ENCODE results near the gene KMT5C.

The KMT5C gene

DNA sequence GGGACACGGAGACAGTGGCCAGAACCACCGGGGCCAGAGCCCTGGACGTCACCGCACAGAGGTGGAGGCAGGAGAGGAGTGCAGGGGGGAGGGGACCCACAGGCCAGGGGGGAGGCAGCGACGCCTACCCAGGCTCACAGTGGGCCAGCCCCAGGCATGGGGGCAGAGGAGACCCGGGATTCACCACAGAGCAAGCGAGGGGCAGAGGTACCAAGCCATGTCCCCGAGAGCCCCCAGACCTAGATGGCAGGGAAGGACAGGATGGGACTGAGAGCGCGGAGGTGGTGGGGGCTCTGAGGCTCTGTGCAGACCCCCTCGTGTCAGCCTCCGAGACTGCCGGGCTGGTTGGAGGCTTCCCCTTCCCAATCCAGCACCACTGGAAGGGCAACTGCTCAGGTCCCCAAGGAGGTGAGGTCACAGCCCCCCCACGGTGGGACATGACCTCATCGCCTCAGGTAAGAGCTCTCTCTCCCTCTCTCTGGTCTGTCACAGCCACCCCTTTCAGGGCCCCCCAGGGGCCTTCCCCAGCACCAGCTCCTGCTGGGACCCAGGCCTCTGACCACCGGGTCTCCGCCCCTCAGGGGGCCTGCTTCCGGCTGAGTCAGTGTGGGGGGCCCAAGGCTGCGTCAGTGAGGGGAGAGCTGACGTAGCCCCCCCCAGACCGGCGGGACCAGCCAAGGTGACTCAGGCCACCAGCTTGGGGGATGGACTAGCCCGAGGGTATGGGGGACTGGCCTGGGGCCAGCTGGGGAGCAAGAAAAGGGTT, 32.8 kb downstream of the KMT5C start:
- Mint-ChIP-seq H3K4me3 (no peak overlapping the region), H3K9me3 (no peaks in the 10 kb centered on the region), H3K27me3 (peaks cover 86% of the 10 kb centered on the region), H3K36me3 (ENCODE audit: low read depth) (no peaks in the 10 kb centered on the region), H3K27ac (no peak overlapping the region), H3K4me1 (ENCODE audit: low read depth) (peaks cover 19% of the 10 kb centered on the region)
- intact Hi-C loops (cut with micrococcal nuclease): no loop called here

DNA sequence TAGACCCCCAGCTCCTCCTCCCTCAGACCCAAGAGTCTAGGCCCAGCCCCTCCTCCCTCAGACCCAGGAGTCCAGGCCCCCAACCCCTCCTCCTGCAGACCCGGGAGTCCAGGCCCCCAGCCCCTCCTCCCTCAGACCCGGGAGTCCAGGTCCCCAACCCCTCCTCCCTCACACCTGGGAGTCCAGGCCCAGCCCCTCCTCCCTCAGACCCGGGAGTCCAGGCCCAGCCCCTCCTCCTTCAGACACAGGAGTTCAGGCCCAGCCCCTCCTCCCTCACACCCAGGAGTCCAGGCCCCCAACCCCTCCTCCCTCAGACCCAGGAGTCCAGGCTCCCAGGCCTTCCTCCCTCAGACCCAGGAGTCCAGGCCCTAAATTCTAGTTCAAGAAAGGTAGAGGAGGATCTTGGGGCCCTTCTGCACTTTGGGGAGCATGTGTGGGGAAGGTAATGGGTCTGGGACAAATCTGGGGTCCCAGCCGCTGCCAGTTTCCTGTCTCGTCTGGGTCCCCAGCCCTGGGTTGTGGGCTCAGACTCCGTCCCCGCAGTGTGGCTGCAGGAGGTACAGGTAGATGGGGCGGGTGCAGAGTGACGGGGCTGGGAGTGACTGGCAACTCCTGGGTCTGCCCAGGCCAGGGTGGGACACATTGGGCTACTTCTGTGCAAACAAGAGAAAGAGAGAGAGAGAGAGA, 33.8 kb downstream of the KMT5C start:
- no peaks in the 10 kb centered on the region for H3K36me3 Mint-ChIP-seq (ENCODE audit: low read depth)
- H3K27ac Mint-ChIP-seq: no peak overlapping the region
- no peak overlapping the region for H3K4me3 Mint-ChIP-seq
- peaks cover 19% of the 10 kb centered on the region for H3K4me1 Mint-ChIP-seq (ENCODE audit: low read depth)
- intact Hi-C loops (cut with micrococcal nuclease): no loop called here
- H3K9me3 Mint-ChIP-seq: no peaks in the 10 kb centered on the region
- H3K27me3 Mint-ChIP-seq: peaks cover 86% of the 10 kb centered on the region

DNA sequence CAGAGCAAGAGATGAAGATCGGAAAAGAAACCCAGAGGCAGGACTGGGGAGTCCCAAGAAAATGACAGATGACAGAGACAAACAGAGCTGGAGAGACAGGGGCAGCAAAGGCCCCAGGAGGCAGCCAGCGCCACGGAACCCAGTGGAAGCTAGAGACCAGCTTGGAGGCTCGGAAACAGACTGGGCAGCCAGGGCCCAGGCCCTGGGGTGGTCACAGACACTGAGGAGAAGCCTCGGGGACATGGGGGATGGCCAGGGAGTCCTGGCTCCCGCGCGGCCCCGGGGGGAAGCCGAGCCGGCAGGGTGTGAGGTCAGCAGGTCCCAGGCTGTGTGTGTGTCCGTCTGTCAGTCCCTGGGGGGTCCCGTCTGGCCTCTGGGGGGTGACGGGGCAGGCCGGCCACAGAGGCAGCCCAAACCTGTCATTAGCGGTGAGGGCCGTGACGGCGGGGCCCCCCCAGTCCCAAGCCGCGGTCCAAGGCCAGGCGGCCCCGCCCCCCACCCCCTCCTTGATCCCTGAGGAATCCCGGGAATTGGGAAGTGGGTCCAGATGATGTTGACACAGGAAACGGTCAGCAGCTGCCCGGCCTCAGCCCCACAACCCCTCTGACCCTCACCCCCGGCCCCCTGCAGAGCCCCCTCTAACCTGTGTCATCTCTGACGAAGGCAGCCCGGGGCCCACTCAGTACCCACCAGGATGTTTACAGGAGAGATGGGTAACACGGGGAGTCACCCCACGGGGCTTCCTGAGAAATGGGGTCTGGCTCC, 34.5 kb downstream of the KMT5C start:
- peaks cover 14% of the 10 kb centered on the region for H3K4me1 Mint-ChIP-seq (ENCODE audit: low read depth)
- no peak overlapping the region for H3K27ac Mint-ChIP-seq
- intact Hi-C loops (cut with micrococcal nuclease): no loop called here
- no peaks in the 10 kb centered on the region for H3K9me3 Mint-ChIP-seq
- peaks cover 86% of the 10 kb centered on the region for H3K27me3 Mint-ChIP-seq
- H3K4me3 Mint-ChIP-seq: no peak overlapping the region
- no peaks in the 10 kb centered on the region for H3K36me3 Mint-ChIP-seq (ENCODE audit: low read depth)

DNA sequence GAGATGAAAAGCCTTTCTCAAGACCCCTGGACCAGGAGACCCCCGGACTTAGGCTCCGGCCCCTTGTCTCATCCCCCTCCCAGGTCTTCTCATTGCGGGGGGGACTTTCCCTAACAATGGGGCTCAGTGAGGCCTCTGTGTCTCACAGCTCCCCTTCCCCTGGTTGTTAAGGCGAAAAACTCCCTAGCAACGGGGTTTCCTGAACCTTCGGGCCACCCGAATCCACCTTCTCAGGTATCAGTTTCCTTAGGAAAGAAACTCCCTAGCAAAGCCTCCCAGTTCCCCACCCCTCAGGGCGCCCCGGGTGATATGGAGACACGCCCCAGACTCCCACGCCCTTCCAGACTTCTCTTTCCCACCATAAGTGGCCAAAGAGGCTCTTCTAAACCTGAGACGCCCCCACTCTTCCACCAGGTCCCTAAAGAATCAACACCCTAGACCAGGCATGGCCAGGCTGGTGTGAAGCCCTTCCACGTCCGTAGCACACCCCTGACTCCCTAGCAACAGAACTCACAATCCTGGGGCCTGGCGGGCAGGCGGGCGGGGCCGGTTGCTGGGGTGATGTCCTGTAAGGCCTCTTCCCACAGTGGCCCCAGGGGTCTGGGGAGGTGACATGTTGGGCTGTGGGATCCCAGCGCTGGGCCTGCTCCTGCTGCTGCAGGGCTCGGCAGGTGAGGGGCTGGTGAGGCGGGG, 36.7 kb downstream of the KMT5C start, which contains the start of gene TMEM190:
TSS of gene TMEM190 (plus strand) at position 586 of the 693 bp plus-strand sequence. CDS start at position 614, 28 bp downstream.
- Mint-ChIP-seq H3K4me3 (no peak within 1 kb of the TSS), H3K9me3 (no peaks in the 10 kb centered on the region), H3K27me3 (peaks cover 73% of the 10 kb centered on the region), H3K36me3 (ENCODE audit: low read depth) (no peaks in the 10 kb centered on the region), H3K27ac (no peak within 1 kb of the TSS), H3K4me1 (ENCODE audit: low read depth) (peaks cover 8% of the 10 kb centered on the region)
- intact Hi-C loops (cut with micrococcal nuclease): no loop called here

DNA sequence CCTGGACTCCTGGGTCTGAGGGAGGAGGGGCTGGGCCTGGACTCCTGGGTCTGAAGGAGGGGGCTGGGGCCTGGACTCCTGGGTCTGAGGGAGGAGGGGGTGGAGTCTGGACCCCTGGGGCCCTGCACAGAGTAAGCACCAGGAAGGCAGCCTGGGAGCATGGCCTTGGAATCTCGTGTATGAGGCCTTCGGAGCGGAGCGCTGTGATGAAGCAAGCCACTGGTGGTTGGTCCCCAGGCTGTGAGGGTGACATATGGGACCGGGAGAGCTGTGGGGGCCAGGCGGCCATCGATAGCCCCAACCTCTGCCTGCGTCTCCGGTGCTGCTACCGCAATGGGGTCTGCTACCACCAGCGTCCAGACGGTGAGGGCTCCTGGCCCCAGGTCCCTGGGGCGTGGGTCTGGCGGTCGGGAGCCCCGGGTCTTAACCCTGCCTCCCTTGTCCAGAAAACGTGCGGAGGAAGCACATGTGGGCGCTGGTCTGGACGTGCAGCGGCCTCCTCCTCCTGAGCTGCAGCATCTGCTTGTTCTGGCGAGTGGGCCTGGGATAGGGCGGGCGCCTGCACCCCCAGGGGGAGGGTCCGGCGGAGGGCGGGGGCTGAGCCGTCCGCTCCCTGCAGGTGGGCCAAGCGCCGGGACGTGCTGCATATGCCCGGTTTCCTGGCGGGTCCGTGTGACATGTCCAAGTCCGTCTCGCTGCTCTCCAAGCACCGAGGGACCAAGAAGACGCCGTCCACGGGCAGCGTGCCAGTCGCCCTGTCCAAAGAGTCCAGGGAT, 37.9 kb downstream of the KMT5C start:
- H3K27me3 Mint-ChIP-seq: peaks cover 73% of the 10 kb centered on the region
- H3K4me1 Mint-ChIP-seq (ENCODE audit: low read depth): peaks cover 14% of the 10 kb centered on the region
- H3K4me3 Mint-ChIP-seq: no peak overlapping the region
- no peaks in the 10 kb centered on the region for H3K36me3 Mint-ChIP-seq (ENCODE audit: low read depth)
- no peak overlapping the region for H3K27ac Mint-ChIP-seq
- H3K9me3 Mint-ChIP-seq: no peaks in the 10 kb centered on the region
- intact Hi-C loops (cut with micrococcal nuclease): no loop called here

DNA sequence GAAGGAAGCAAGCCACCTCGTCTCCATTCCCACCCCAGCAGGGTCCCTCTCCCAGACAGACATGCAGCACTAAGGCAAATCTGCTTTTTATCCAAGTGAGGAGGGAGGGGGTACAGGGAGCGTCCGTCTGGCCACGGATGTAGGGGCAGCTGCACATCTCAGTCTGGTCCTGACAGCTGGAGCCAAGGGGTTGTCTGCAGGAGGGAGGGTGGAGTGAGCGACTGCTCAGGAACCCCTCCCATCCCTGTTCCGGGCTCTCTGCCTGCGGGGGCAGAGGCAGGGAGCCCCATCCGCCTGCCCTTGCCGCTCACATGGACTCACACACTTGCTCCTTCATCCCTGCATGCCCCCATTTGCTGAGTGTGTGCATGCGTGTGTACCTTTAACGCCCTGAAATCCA, 39.5 kb downstream of the KMT5C start:
- Mint-ChIP-seq H3K4me3 (no peak overlapping the region), H3K4me1 (ENCODE audit: low read depth) (peaks cover 24% of the 10 kb centered on the region), H3K36me3 (ENCODE audit: low read depth) (no peaks in the 10 kb centered on the region), H3K9me3 (no peaks in the 10 kb centered on the region), H3K27me3 (peaks cover 58% of the 10 kb centered on the region), H3K27ac (no peak overlapping the region)
- intact Hi-C loops (cut with micrococcal nuclease): no loop called here

DNA sequence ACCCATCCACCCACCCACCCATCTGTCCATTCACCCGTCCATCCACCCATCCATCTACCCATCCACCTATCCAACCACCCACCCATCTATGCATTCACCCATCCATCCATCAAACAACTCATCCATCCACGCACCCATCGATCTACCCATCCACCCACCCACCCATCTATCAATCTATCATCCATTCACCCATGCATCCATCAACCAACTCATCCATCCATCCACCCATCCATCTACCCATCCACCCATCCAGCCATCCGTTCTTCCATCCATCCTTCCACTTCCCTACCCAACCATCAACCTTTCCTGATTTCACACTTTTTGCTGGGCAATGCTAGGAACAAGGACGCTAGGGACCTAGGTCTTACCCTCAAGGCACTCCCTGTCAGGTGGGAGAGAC, 42.3 kb downstream of the KMT5C start:
- intact Hi-C loops (cut with micrococcal nuclease): no loop called here
- Mint-ChIP-seq H3K27ac (no peak overlapping the region), H3K4me3 (no peak overlapping the region), H3K27me3 (peaks cover 34% of the 10 kb centered on the region), H3K4me1 (ENCODE audit: low read depth) (peaks cover 33% of the 10 kb centered on the region), H3K36me3 (ENCODE audit: low read depth) (peaks cover 15% of the 10 kb centered on the region), H3K9me3 (no peaks in the 10 kb centered on the region)

DNA sequence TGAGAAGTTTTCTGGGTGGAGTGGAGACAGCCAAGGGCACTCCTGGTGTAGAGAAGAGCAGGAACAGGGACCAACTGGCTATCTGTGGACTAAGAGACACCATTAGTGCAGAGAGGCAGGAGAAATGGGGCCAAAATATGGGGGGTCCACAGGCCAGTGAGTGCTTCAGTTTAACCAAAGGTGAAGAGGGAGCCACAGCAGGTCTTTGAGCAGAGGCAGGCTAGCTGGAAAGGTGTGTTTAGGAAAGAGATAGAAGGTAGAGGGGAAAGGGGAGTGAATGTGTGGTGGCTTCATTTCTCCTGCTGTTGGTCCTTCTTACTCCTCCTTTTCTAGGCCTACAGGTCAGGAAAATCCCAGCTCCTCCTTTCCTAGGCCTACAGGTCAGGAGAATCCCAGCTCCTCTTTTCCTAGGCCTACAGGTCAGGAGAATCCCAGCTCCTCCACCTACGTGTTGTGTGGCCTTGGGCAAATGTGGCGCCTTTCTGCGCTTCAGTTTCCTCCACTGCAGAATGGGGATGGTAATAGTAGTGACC, 42.9 kb downstream of the KMT5C start:
- no peak overlapping the region for H3K27ac Mint-ChIP-seq
- peaks cover 38% of the 10 kb centered on the region for H3K4me1 Mint-ChIP-seq (ENCODE audit: low read depth)
- H3K36me3 Mint-ChIP-seq (ENCODE audit: low read depth): peaks cover 21% of the 10 kb centered on the region
- H3K9me3 Mint-ChIP-seq: no peaks in the 10 kb centered on the region
- intact Hi-C loops (cut with micrococcal nuclease): no loop called here
- H3K4me3 Mint-ChIP-seq: no peak overlapping the region
- peaks cover 30% of the 10 kb centered on the region for H3K27me3 Mint-ChIP-seq

DNA sequence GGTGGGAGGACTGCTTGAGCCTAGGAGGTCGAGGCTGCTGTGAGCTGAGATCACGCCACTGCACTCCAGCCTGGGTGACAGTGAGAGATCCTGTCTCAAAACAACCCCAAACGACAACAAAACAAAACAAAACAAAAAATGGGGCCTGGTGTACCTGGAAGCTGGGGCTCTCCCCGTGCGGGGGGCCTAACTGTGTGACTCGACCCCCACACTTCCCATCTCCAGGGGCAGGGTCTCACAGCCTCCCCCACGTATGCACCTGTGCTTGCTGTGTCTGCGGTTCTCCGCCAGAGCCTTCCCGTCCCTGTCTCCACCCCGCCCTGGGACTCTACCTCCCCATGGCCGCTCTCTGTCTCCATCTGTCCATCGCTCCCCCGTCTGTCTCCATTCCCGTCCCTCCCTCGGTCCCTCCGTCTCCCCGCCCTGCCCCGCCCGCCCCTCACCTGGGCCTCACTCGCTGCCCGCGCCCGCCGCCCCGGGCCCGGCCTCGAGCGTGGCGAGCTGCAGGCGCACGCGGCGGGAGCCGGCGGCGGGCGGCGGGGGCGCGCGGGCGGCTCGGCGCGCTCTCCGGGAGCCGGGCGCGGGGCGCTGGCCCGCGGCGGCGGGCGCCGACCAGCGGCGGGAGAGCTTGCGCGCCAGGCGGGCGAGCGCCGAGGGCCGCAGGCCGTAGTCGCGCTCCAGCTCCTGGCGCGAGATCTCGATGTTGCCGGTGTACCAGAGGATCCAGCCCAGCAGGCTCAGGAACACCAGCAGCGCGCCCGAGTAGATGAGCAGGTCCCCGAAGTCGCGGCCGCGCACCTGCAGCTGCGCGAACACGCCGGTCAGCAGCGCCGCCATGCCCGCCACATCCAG, 43.8 kb downstream of the KMT5C start:
- peaks cover 30% of the 10 kb centered on the region for H3K36me3 Mint-ChIP-seq (ENCODE audit: low read depth)
- intact Hi-C loops (cut with micrococcal nuclease): loop anchor here (2.0 kb wide), 1 partner anchor 25 kb away; no protein-coding TSS in a partner anchor
- H3K27ac Mint-ChIP-seq: peak overlapping the region; percentile 59
- H3K4me1 Mint-ChIP-seq (ENCODE audit: low read depth): peaks cover 48% of the 10 kb centered on the region
- H3K27me3 Mint-ChIP-seq: peaks cover 20% of the 10 kb centered on the region
- no peaks in the 10 kb centered on the region for H3K9me3 Mint-ChIP-seq
- peak overlapping the region; percentile 81 for H3K4me3 Mint-ChIP-seq

DNA sequence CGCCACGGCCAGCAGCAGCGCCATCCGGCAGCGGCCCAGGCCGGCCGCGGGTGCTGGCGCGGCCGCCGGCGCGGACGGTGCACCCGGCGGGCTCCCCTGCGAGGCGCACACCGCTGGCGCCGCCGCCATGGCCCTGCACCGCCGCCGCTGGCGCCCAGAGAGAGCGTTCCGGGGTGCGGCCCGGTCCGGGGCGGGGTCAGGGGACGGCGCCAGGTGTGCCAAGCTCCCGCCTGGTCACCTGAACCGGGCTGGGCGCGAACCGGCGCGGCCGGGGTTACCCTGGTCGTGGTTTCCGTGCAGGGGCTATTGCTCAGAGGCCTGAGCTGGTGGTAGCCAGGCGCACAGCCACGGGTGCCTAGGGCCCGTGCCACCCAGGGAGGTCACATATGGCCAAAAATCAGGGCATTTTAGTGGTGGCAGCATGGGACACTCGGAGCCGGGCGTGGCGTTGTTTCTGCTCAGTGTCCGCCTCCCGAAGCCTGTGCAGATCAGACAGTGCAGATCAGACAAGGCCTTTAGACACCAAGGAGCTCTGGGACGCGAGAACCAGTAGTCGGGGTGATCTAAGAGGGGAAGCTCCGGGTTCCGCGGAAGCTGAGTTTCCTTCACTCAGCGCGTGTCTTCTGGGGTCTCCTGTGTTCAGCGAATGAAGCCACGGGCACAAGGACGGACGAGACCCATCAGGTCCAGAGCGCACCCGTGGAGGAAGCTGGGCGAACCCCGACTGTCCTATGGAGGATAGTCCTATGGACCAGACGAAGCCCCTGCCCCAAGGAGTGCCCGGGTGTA, 44.6 kb downstream of the KMT5C start, which contains the start of gene TMEM238:
TSS of gene TMEM238 (minus strand) at position 162 of the 789 bp plus-strand sequence. CDS start at position 129, 33 bp downstream.
- Mint-ChIP-seq H3K4me1 (ENCODE audit: low read depth) (peaks cover 56% of the 10 kb centered on the region), H3K27me3 (peaks cover 14% of the 10 kb centered on the region), H3K27ac (peak within 1 kb of the TSS; percentile 95), H3K9me3 (no peaks in the 10 kb centered on the region), H3K36me3 (ENCODE audit: low read depth) (peaks cover 38% of the 10 kb centered on the region), H3K4me3 (peak within 1 kb of the TSS; percentile 91)
- intact Hi-C loops (cut with micrococcal nuclease): loop anchor here (2.0 kb wide), 1 partner anchor 24 kb away; no protein-coding TSS in a partner anchor

DNA sequence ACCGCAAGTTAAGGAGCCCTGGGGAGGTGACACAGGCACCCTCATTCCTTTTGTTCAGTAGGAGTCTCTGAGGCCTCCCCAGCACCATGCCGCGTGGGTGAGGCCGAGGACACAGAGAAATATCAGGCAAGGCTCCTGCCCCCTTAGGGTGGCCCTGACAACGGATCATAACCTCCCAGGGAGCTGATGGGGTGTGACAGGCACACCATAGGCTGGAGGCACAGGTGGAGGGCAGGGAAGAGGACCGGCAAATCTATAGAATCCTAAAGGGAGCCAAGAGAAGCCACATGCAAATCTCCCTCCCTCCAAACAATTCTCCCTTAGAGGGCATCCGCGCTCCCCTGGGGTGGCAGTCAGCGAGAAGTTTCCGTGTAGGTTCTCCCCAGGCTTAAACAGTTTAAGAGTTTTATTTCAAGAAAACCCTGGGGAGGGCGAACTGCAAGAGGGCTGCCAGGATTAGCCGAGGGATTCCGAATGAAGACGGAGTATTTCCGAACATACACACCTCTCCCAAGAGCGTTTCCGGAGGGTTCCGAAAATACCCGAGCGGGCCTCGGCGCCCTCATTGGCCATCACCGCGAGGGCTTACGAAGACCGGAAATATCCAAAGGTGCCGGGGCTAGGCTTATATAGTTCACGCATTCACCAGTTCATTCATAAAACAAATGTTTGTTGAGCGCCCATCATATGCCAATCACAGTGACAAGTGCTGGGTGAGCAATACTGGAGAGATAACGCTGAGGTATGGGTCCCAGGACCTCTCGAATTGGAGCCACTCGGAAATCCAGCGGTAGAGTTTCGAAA, 45.4 kb downstream of the KMT5C start:
- H3K4me3 Mint-ChIP-seq: peak overlapping the region; percentile 91
- peak overlapping the region; percentile 95 for H3K27ac Mint-ChIP-seq
- intact Hi-C loops (cut with micrococcal nuclease): loop anchor here (2.0 to 5.0 kb wide), 3 partner anchors 24 to 93 kb away; partner anchors contain the start of gene KMT5C
- H3K27me3 Mint-ChIP-seq: peaks cover 12% of the 10 kb centered on the region
- peaks cover 46% of the 10 kb centered on the region for H3K36me3 Mint-ChIP-seq (ENCODE audit: low read depth)
- H3K4me1 Mint-ChIP-seq (ENCODE audit: low read depth): peaks cover 64% of the 10 kb centered on the region
- H3K9me3 Mint-ChIP-seq: no peaks in the 10 kb centered on the region
